IPS DF 6.9 (cell line): ENCODE measurements around the gene SSR1.
"Not testable (repeated sequence)": the region's sequence is repeated elsewhere in the genome, so short reads cannot be mapped to it uniquely, and the experiment has no call there.

Experiments
- DNase-seq: peaks from one replicate; pipeline ENCODE4 v3.0.0-alpha.2; 2013; ENCODE audit warnings: low read depth, low spot score
- H3K27ac ChIP-seq: one replicate; pipeline ENCODE4 v1.5.1; 2013; ENCODE audit warnings: low read length, control low read depth
- H3K27me3 ChIP-seq: 2 replicates; pipeline ENCODE4 v1.6.1; 2013; ENCODE audit warnings: mild to moderate bottlenecking, low read length; ENCODE audit not compliant: control insufficient read depth, insufficient read depth
- H3K36me3 ChIP-seq: 2 replicates; pipeline ENCODE4 v1.6.1; 2013; ENCODE audit warnings: low read length; ENCODE audit not compliant: control insufficient read depth, insufficient read depth
- H3K4me1 ChIP-seq: 2 replicates; pipeline ENCODE4 v1.6.1; 2013; ENCODE audit warnings: low read length; ENCODE audit not compliant: control insufficient read depth, insufficient read depth
- H3K4me3 ChIP-seq: 2 replicates; pipeline ENCODE4 v1.5.1; 2013; ENCODE audit warnings: mild to moderate bottlenecking, low read length
- H3K9me3 ChIP-seq: 2 replicates; pipeline ENCODE4 v1.6.1; 2013; ENCODE audit warnings: low read length, inconsistent platforms; ENCODE audit not compliant: control insufficient read depth, insufficient read depth
- whole genome bisulfite sequencing: extraction: QIAGEN DNeasy Blood & Tissue Kit; methylation state at CpG from one replicate; pipeline ENCODE4 v1.1.7; 2013; ENCODE audit warnings: mixed read lengths, missing lambda C conversion rate; ENCODE audit not compliant: insufficient read length, insufficient coverage; 5-methylcytosine and 5-hydroxymethylcytosine counted together

SSR1 gene

DNA sequence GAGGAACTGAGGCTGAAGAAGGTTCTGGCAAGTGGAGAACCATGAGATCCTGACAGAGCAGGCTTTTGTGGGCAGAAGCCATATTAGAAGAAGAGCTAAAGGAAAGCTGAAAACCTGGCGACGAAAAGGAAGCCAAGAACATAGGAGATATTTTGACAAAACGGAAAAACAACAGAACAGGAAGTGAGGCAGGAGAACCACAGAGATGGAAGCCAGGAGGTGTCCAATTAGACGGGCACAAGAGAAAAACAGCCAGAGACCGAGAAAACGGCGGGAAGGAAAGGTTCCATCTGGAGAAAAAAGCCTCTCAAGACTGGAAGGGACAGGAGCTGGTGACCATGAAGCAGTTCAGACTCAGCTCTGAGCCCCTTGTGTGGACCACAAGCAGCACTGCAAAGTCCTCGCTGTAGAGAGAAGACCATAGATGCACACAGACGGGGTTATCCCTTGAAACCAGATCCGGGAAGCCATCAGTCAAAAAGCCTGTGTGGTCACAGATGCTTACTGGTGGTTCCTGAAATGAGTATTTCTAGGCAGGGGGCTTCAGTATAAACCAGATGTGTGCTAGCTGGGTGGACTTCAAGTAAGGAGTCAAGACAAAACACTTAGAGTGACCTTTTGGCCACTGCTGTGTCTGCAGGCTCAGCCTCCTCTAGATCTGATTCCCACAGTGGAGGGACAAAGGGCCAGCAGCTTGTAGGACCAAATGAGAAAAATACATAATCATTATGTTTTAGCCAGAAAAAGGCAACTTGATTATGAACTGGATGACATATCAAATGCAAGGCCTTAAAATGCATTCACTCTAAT, 30.7 kb downstream of the SSR1 start:
- Histone ChIP-seq H3K27ac (no peak overlapping the region), H3K9me3 (no peaks in the 10 kb centered on the region), H3K4me1 (no peaks in the 10 kb centered on the region), H3K4me3 (no peak overlapping the region), H3K27me3 (no peaks in the 10 kb centered on the region), H3K36me3 (no peaks in the 10 kb centered on the region; the same call in 1 of the 2 replicates)
- no peak for DNase-seq
- WGBS, result no CpG with 5 or more reads among the region's 10 CpGs

DNA sequence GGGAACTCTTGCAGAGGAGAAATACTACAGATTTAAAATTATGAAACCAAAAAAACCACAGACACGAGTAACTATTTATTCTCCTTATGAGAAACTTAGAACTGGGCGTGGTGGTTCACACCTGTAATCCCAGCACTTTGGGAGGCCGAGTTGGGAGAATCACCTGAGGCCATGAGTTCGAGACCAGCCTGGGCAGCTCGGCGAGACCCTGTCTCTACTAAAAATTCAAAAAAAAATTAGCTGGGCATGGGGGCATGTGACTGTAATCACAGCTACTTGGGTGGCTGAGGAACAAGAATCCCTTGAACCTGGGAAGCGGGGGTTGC, 36.8 kb downstream of the SSR1 start:
- no peaks in the 10 kb centered on the region for H3K27me3 ChIP-seq
- no CpG with 5 or more reads among the region's 7 CpGs for WGBS
- DNase-seq, result no peak
- no peak overlapping the region for H3K27ac ChIP-seq
- H3K9me3 ChIP-seq, result no peaks in the 10 kb centered on the region
- H3K4me1 ChIP-seq, result no peaks in the 10 kb centered on the region
- H3K36me3 ChIP-seq, result no peaks in the 10 kb centered on the region
- no peak overlapping the region for H3K4me3 ChIP-seq

DNA sequence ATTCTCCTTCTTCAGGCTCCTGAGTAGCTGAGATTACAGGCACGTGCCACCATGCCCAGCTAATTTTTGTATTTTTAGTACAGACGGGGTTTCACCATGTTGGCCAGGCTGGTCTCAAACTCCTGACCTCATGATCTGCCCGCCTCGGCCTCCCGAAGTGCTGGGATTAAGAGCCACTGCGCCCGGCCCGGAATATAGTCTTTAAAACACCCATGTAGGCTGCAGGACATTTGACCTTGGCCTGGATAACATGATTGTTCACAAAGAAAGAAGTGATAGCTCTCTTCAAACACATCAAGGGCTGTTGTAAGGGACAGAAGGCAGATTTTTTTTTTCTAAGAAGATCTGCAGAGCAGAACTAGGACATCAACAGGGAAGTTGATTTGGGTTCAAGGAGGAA, 38.5 kb downstream of the SSR1 start:
- H3K4me1 ChIP-seq, H3K9me3 ChIP-seq, H3K36me3 ChIP-seq, DNase-seq, H3K27me3 ChIP-seq, H3K4me3 ChIP-seq, H3K27ac ChIP-seq: not testable (repeated sequence)
- WGBS, result no CpG with 5 or more reads among the region's 8 CpGs

DNA sequence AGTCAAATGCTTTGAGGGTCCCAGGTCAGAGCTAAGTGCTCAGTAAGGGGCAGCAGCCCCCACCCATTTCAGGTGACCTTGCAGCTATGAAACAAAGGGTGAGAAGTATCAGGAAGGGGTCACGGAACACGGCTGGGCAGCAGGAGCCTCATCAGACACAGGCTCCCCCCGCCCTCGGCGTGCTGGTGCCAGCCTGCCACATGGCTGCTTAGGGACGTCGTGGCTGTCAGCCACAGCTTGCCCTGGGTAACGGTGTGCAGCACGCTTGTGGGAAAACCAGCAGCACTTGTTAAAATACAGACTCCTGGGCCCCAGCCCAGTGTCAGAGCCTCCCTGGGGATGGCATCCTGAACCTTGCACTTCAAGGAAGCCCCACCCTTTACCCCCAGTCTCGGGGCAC, 39.3 kb downstream of the SSR1 start:
- no peaks in the 10 kb centered on the region for H3K27me3 ChIP-seq
- H3K36me3 ChIP-seq, result no peaks in the 10 kb centered on the region
- H3K27ac ChIP-seq, result no peak overlapping the region
- H3K4me3 ChIP-seq, result no peak overlapping the region
- no peak for DNase-seq
- no peaks in the 10 kb centered on the region for H3K4me1 ChIP-seq
- H3K9me3 ChIP-seq, result no peaks in the 10 kb centered on the region
- no CpG with 5 or more reads among the region's 10 CpGs for WGBS

DNA sequence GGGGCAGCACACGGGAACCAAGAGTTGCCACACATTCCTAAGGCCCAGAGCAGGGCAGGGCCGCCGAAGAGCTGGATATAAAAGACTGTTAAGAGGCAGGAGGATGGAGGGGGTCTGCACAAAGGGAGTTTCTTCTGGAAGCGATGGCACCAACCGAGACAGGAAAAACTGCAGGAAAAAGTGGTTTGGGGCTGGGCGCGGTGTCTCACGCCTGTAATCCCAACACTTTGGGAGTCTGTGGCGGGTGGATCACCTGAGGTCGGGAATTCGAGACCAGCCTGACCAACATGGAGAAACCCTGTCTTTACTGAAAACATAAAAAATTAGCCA, 41.8 kb downstream of the SSR1 start:
- DNase-seq, result no peak
- Histone ChIP-seq H3K27ac (no peak overlapping the region), H3K36me3 (no peaks in the 10 kb centered on the region), H3K4me1 (no peaks in the 10 kb centered on the region), H3K9me3 (no peaks in the 10 kb centered on the region), H3K4me3 (no peak overlapping the region), H3K27me3 (no peaks in the 10 kb centered on the region)
- WGBS, result no CpG with 5 or more reads among the region's 11 CpGs

DNA sequence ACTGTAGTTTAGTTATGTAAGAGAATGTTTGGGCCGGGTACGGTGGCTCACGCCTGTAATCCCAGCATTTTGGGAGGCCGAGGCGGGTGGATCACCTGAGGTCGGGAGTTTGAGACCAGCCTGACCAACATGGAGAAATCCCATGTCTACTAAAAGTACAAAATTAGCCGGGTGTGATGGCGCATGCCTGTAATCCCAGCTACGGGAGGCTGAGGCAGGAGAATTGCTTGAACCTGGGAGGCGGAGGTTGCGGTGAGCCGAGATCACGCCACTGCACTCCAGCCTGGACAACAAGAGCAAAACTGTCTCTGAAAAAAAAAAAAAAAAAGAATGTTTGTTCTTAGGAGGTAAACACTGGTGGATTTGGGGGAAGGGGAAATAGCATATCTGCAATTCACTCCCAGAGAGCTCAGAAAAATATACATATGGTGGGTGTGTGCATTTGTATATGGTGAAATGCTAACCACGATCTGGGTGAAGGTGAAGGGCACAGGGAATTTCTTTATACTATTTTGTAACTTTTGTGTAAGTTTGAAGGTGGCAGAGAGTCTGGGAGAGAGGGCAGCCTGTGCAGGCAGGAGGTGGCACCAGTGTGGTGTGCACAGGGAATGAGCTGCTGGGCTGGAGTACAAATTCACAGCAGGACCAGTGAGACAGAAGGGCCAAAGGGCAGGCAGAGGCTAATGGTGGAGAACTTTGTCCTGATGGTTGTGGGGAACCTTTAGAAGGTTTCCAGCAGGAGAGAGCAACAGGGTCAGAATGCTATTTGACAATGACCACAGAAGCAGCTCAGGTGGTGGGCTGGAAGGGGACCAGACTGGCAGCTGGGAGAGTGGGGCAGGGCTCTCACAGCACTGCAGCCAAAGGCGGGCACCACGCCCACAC, 42.4 kb downstream of the SSR1 start:
- Histone ChIP-seq H3K9me3 (no peaks in the 10 kb centered on the region), H3K4me3 (no peak overlapping the region), H3K27me3 (no peaks in the 10 kb centered on the region), H3K36me3 (no peaks in the 10 kb centered on the region), H3K4me1 (no peaks in the 10 kb centered on the region), H3K27ac (no peak overlapping the region)
- no peak for DNase-seq
- WGBS, result no CpG with 5 or more reads among the region's 16 CpGs

DNA sequence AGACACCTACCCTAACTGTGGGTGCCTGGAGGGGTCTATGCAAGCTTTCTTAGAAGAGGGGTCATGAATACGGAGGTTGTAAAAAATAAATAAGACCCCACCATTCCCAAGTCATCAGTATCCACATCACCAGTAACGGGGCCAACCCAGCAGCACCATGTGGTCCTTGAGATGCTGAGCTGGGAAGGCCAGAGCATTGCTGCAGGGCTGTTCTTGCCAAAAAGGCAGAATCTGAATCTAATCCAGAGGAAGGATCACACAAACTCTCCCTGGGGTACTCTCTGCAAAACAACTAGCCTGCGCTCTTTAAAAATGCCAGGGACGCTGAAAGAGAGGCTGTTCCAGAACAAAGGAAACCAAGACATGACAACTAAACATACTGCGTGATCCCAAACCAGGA, 43.2 kb downstream of the SSR1 start:
- no CpG with 5 or more reads among the region's 5 CpGs for WGBS
- no peak for DNase-seq
- Histone ChIP-seq H3K27ac (no peak overlapping the region), H3K27me3 (no peaks in the 10 kb centered on the region), H3K4me3 (no peak overlapping the region), H3K36me3 (no peaks in the 10 kb centered on the region), H3K4me1 (no peaks in the 10 kb centered on the region), H3K9me3 (no peaks in the 10 kb centered on the region)

DNA sequence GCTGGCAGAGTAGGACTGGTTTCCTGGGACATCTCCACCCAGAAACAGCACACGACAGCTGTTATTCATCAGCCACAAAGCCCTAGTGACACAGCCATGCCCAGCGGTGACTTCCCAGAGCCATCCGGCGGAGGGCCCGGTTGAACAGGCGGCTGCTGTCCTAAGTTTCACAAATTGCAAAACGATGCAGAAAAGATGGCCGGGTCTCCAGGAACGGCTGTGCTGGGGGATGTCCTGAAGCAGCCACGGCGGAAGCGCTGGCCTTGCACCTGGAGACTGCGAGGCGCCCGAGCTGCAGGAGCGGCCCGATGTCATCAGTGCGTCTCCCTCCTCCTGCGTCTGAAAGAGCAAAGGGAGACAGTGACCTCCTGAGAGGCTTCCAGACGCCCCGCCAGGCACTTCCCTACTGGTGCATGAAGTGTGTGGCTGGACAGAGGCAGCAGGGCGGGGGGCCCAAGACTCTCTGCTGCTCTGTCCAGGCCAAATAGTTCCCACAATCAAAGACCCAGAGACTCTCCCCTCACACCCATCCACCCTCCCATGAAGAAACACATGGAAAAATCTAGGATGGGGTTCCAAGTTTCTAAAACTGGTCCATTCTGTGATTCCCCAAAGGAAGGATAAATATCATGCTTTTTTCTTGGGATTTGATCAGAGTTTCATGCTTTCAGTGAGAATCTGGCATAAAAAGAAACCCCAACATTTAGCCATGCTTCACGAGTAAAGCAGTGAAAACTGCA, 44.0 kb downstream of the SSR1 start:
- Histone ChIP-seq H3K4me3 (no peak overlapping the region), H3K4me1 (no peaks in the 10 kb centered on the region), H3K36me3 (no peaks in the 10 kb centered on the region), H3K27me3 (no peaks in the 10 kb centered on the region), H3K9me3 (no peaks in the 10 kb centered on the region), H3K27ac (no peak overlapping the region)
- no peak for DNase-seq
- no CpG with 5 or more reads among the region's 23 CpGs for WGBS

DNA sequence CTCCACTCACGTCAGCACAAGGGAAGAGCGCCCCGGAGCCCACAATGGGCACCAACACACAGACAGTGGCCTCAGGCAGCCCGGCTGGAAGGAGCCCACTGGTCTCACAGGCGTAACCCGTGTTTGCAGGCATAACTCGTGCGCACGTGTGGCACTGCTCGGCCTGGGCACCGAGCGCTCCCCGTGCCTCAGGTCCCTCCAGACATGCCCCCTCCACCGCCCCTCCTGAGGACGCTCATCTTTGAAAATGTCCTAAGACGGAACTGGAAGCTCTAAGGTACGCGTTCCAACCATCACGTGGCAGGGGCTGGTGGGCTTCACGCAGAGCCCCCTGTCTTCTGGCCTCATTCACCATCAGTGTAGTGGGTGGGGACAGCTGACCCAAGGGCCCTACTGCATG, 44.6 kb downstream of the SSR1 start:
- no peak for DNase-seq
- Histone ChIP-seq H3K9me3 (no peaks in the 10 kb centered on the region), H3K27me3 (no peaks in the 10 kb centered on the region), H3K36me3 (no peaks in the 10 kb centered on the region), H3K4me1 (no peaks in the 10 kb centered on the region), H3K27ac (no peak overlapping the region), H3K4me3 (no peak overlapping the region)
- WGBS, result no CpG with 5 or more reads among the region's 20 CpGs

DNA sequence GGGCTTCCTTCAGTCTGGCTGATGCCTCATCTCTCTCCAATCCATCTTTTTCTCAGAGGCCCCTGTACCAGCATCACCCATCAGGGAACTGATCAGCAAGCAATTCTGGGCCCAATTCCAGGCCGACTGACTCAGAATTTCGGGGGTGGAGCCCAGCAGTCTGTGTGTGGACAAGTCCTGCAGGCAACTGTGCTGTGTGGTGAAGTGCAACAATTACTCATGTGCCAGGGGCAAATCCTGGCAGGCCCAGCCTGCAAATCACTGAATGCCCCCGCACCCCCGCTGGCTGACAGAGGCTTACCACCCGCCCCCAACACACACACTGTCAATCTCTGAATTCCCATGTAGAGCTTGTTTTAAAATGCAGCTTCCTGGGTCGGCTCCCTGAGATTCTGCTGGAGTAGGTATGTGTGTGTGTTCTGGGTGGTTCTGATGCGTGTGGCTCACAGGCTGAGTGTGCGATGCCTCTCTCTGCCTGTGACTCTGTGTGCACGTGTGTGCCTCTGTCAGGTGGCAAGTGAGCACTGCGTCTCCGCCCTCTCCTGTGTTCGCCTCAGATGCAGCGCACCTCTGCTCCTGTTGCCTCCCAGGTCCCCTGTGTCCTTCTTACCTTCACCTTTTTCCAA, 45.4 kb downstream of the SSR1 start:
- Histone ChIP-seq H3K9me3 (no peaks in the 10 kb centered on the region), H3K36me3 (no peaks in the 10 kb centered on the region), H3K27ac (no peak overlapping the region), H3K4me1 (no peaks in the 10 kb centered on the region), H3K27me3 (no peaks in the 10 kb centered on the region), H3K4me3 (no peak overlapping the region)
- no peak for DNase-seq
- no CpG with 5 or more reads among the region's 13 CpGs for WGBS
